Bronchial epithelial cell (primary cell): Measurements from ENCODE around the gene DFFB. TPM values are rescaled to one million over a fixed set of nuclear protein-coding genes. Genes with fewer than 3 reads are reported as not detected.

Source experiments
- DNase-seq: peaks from one replicate; pipeline ENCODE4 v3.0.0-alpha.2; 2010; ENCODE audit warnings: low read depth
- FAIRE-seq: peaks from 2 replicates; lab custom pipeline; 2011; peaks lifted over from hg19 to GRCh38; lab: Jason Lieb, UNC
- H3K27me3 ChIP-seq: 2 replicates; pipeline ENCODE4 v1.5.1; 2011; ENCODE audit warnings: low read length; ENCODE audit not compliant: control insufficient read depth, insufficient read depth
- H3K36me3 ChIP-seq: 2 replicates; pipeline ENCODE4 v1.5.1; 2011; ENCODE audit warnings: low read length; ENCODE audit not compliant: control insufficient read depth, insufficient read depth
- H3K4me3 ChIP-seq: 2 replicates; pipeline ENCODE4 v1.5.1; 2011; ENCODE audit warnings: mild to moderate bottlenecking, low read depth, low read length, control low read depth
- CTCF ChIP-seq: IDR thresholded peaks from 2 replicates; pipeline ENCODE4 v1.5.1; 2011; ENCODE audit warnings: mild to moderate bottlenecking, moderate library complexity, low read length, control low read depth, inconsistent platforms; ENCODE audit not compliant: insufficient read depth, severe bottlenecking
- total RNA-seq: library from RNA; depleted of rRNA; stranded (reverse); fragments of >200 nt; gene quantifications from 2 replicates; pipeline ENCODE4 v1.2.1, GENCODE V29; 2014

The DFFB gene
- total RNA-seq, 1 donor from 2014 or later, result 3.9 TPM

- TF ChIP-seq CTCF, result no peak
- Histone ChIP-seq H3K36me3 (no peaks in the 10 kb centered on the region), H3K27me3 (no peaks in the 10 kb centered on the region), H3K4me3 (no peak overlapping the region)
- no peak for DNase-seq
- no peak for FAIRE-seq
These were observed 62.4 kb downstream of the DFFB start for GRCh38 chr1:3919706-3920105.

GRCh38 chr1:3921765-3922164 is 64.5 kb downstream of the DFFB start:
- no peak for TF ChIP-seq CTCF
- no peak for DNase-seq
- Histone ChIP-seq H3K36me3 (no peaks in the 10 kb centered on the region), H3K27me3 (no peaks in the 10 kb centered on the region), H3K4me3 (peak overlapping the region; percentile 19)
- FAIRE-seq, result no peak

GRCh38 chr1:3922201-3922725 is 65.0 kb downstream of the DFFB start:
- no peak for TF ChIP-seq CTCF
- peak overlapping the region; percentile 19 for H3K4me3 ChIP-seq
- DNase-seq (peak; percentile 69), FAIRE-seq (peak; percentile 91)
- no peaks in the 10 kb centered on the region for H3K36me3 ChIP-seq
- H3K27me3 ChIP-seq, result no peaks in the 10 kb centered on the region

- Histone ChIP-seq H3K4me3 (no peak overlapping the region), H3K27me3 (no peaks in the 10 kb centered on the region), H3K36me3 (no peaks in the 10 kb centered on the region)
- FAIRE-seq (no peak), DNase-seq (no peak)
- TF ChIP-seq CTCF, result no peak
These were observed 65.6 kb downstream of the DFFB start for GRCh38 chr1:3922851-3923250.

GRCh38 chr1:3923378-3924185 is 66.3 kb downstream of the DFFB start:
- DNase-seq (no peak), FAIRE-seq (peak; percentile 18)
- no peak for TF ChIP-seq CTCF
- no peaks in the 10 kb centered on the region for H3K36me3 ChIP-seq
- no peak overlapping the region for H3K4me3 ChIP-seq
- H3K27me3 ChIP-seq, result no peaks in the 10 kb centered on the region
